ENCODE measurements around the gene DEF6.
"Not testable (repeated sequence)": the region's sequence is repeated elsewhere in the genome, so short reads cannot be mapped to it uniquely, and the experiment has no call there.

Gene DEF6

DNA sequence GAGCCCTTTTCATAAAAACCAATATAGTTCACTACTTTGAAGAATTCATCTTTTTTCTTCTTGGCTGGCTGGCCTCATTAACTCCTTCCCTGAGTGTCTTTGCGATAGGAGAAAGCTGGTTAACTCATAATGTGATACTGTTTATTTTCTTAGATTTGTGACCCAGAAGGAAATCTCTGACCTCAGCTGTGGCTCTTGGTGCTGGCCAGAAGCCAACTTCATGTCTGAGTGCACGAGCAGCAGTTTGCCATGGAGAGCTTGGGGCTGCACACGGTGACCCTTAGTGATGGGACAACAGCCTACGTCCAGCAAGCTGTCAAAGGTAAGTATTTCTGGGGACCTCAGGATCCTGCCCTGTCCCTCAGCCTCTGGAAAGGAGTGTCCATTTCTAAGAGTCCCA lies 16.7 kb upstream of the DEF6 start:
- no peak for DNase-seq

DNA sequence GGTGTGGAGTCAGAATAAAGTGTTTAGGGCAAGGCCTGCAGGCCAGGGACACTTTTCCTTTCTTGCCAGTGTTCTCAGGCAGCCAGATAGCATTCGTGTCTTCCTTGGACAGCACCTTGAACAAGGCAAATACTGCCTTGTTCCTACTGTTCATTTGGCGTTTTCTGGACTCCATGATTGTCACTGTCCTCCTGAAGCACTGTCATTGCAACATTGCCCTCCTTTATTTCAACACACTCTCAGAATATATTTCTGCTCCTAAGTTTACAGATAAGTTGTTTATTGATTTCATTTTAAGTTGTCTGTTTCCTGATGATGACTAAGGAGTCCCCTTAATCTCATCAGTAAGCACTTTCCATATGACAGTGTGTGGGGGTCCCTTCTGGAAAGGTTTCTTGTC lies 15.1 kb upstream of the DEF6 start:
- no peak for DNase-seq

DNA sequence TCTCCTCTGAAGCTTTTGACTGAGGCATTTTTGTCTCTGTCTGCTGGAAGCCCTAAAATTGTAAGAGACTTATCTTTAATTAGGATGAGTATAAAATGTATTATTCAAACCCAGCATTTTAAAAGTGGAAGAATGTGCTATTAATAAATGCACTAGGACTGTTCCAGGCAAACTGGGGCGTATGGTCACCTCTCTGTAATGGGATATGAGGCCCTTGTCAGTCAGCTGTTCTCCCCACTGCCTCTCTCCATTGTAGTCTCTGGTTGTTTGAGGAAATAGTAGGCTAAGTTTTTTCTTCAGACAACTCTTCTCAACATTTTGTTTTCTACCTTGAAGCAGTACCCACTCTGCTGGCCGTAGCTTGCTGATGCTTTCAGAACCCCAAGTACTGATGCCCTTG lies 14.3 kb upstream of the DEF6 start:
- no peak for DNase-seq

DNA sequence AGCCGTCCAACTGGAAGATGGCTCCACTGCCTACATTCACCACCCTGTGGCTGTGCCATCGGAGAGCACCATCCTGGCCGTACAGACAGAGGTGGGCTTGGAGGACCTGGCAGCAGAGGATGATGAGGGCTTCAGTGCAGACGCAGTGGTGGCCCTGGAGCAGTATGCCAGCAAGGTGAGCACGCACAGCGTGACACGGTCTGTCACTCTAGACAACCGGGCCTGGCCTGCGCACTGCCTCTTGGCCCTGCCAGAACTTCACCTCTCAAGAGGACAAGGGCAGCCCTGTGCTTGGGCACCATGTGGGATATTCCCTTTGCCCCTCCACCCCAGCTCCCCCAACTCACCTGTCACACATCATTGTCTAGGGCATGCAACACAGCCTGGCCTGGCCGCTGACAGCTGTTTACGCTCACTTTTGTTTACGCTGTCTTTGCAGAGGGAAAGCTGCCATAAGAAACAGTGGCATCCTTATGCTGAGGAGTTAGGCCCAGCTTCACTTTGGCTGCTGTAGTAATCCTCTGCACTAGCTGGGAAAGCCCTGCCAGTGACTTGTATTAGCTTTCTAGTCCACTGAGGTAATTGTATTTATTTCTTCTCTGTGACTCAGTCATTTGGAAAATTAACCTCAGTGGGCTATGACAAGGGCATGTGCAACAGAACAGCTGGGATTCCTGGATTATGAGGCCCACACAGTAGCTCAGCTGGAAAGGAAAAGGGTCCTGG lies 9.8 kb upstream of the DEF6 start:
- no peak for DNase-seq

DNA sequence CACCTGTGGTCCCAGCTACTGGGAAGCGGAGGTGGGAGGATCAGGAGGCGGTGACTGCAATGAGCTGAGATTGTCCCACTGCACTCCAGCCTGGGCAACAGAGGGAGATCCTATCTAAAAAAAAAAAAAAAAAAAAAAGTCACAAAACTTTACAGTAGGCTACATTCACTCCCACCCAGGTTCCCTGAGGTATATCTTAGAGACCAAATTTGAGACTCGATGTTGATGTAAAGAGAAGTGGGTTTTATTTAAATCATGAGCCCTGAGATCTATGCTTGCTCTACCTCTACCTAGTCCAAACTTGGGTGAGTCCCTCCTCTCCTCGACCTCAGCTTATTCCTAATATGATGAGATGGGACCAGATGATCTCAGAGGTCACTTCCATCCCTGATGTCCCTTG lies 8.8 kb upstream of the DEF6 start:
- no peak for DNase-seq

DNA sequence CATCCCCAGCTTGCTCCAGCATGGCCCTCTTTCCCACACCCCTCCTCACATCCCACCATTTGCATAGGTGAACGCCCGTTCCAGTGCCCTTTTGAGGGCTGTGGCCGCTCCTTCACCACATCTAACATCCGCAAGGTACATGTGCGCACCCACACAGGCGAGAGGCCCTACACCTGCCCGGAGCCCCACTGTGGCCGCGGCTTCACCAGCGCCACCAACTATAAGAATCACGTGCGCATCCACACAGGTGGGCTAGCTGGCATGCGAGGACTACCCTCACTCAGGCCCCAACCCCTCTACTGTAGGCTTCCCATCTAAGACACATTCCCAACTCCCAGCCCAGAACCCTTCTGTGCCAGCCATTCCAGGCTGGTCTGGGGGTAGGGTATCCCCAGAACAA lies 6.1 kb upstream of the DEF6 start:
- DNase-seq, result no peak

DNA sequence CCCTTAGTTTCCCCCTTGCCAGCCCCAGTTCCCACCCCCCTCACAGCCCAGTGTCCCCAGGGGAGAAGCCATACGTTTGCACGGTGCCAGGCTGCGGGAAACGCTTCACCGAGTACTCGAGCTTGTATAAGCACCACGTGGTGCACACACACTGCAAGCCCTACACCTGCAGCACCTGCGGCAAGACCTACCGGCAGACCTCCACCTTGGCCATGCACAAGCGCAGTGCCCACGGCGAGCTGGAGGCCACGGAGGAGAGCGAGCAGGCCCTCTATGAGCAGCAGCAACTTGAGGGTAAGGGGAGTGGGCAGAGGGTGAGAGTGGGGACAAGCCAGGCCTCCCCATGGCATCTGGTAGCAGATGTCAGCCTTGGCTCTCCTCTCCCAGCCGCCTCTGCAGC lies 5.1 kb upstream of the DEF6 start:
- no peak for DNase-seq

DNA sequence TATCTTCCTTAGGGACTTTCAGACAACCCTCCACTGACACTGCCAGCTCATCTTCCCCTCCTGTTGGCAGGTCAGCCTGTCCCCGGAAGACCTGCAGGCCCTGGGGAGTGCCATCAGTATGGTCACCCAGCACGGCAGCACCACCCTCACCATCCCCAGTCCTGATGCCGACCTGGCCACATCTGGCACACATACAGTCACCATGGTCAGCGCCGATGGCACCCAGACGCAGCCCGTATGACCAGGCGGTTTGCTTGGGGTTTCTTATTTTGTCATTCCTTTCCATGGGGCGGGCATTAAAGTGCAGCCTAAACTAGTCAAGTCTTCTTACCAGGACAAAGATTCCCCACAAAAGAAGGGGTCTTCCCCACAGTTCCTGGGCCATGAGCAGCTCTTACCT lies 3.9 kb upstream of the DEF6 start:
- no peak for DNase-seq

DNA sequence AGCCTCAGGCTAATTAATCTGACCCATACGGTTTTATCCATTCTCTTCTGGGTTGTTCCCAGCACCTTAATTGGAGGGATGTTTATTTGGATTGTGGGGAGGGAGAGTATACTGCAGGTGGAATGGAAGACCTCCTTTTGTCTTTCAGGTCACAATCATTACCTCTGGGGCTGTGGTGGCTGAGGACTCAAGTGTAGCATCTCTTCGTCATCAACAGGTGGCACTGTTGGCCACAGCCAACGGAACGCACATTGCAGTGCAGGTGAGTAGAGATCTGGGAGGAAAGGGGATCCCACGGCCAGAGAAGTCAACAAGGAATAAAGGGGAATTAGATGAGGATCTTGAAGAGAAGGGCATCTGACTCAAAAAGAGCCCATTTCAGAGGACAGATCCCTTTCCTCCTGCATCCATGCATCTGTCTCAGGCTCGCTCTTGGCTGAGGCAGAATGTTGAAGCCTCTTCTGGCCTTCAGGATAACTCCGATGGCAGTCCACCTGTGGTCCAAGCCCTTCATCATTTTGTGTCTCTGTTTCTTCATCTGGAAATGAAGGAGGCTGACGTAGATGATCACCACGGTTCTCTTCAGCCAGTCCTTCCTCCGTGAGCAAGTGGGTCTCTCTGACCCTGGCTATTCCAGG lies 3.2 kb upstream of the DEF6 start:
- peak; percentile 31 for DNase-seq

DNA sequence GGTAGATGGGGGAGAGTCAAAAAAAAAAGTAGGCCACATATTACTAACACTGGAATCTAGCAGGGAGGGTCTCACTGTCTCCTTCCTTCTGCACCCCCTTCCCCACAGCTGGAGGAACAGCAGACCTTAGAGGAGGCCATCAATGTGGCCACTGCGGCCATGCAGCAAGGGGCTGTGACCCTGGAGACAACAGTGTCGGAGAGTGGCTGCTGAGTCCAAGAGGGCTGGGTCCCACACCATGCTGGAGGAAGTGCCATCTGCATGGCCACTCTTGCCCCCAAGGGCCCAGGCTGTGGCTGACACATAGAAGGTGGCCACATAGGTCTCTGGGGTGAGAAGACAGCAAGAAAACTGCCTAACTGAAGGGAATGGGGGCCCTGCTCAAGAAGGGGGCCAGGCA lies 2.6 kb upstream of the DEF6 start:
- DNase-seq, result no peak

DNA sequence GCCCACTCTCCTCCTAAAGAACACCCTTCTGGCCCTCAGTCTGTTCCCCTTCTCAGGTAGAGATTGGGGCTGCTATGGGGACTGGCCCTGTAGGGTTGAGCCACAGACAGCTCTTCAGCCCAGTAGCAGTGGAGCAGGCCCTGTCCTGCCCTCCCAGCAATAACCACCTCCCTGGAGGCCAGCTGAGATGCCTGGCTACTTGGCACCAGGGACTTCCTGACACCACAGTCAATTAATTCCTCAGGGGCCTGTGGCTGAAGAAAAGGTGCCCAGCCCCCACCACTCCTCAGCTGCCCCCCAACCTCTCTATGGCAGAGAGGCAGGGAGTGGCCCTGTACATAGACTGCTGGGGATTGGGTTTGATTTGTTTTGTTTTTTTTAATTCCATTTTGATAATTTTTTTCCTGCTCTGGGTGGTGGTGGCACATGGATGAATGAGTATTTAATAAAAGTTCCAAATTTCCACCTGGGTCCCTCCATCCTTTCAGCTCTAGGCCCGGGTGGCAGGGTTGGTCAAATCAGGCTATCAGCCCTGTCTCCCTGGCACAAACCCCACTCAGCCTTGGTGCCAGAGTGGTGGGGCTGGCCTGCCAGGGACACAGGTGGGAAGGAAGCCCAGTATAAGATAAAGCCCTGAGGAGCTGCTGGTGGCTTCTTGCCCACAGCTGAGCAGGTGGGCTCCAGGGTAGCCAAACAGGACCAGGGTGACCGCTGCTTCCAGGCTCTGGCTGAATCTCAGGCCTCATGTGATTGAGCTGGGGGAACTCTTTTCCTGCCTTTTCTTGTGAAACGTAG lies 1.9 kb upstream of the DEF6 start:
- DNase-seq, result no peak

DNA sequence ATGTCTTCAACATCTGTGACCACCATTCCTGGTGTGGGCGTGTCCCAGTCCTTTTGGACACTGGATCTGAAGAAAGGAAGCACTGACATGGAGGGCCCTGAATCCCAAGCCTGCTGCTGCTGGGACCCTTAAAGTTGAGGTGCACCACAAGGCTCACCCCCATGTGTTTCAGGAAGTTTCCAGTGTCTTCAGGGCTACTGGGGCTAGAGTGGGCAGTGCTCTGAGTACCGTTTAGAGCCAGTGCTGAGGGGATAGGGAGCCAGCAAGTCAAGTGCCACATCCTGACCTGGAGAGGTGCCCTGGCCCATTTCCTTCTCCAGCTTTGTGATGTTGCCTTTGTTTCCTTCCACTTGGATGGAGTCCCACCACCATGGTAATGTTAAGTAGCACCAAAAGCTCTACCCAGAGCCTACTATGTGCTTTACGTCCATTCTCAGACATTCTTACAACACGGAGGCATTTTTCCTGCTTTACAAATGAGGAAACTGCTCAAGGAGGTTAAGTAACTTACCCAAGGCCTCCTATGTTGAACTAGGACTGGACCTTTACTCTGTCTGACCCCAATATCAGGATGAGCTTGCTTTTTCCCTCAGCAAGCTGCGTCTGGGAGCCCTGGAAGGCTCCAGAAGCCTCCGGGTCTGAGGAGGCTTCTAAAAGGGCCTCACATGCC lies 552 bp upstream of the DEF6 start:
- DNase-seq, result no peak

DNA sequence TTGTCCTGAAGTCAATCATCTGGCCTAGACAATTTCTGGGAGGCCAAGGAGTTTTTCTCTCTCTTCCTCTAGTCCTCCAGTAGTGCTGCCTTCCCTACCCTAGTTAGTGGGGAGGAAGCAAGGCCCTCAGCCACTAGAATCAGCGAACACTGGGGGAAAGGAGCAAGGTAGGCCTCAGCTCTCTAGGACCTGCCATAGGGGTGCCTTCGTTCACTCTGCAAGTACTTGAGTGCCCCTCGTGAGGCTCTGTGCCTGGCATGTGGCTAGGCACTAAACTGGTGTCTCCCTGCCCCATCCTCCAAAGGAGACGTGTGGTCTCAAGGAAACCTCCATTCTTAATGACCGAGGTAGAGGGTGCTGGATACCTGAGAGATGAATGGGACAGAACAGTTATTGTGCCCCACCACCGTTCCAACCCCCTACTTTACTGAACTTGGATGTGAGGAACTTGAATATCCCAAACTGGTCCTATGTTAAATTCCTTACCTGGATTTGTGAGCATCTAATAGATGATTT lies 1.1 kb downstream of the DEF6 start:
- no peak for DNase-seq

DNA sequence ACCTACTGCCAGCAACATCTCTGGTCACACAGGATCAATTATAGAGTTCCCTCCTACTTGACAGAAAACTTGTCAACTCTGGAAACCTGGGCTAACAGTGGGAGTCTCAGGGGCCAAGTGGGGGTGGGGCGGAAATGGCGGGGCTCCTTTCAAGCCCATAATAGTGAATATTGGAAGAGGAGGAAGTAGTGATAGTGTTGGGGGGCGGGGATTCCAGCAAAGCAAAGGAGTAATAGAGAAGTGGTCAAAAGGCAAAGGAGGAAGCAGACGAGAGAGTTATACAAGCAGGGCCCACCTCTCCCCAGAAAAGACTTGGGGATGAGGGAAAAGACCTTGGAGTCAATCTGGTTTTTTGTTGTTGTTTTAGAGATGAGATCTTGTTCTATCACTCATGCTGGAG lies 2.1 kb downstream of the DEF6 start:
- DNase-seq, result no peak

DNA sequence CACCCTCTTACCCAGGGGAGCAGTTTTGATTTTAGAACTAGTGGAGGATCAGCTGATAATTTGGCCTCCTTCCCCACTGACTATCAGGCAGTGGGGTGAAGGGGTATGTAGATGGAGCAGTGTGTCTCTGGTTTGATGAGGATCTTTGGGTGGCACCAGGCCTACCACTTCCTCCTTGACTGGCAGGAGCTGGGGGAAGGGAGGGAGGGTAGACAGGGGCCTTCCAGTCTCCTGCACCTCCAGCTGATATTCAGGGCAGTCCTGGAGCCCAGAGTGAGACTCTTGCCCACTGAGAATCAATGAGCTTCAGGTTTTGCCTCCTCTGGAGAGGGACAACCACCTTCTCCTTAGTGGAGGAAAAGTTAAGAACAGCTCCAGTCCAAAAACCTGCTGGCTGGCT lies 3.2 kb downstream of the DEF6 start:
- no peak for DNase-seq

DNA sequence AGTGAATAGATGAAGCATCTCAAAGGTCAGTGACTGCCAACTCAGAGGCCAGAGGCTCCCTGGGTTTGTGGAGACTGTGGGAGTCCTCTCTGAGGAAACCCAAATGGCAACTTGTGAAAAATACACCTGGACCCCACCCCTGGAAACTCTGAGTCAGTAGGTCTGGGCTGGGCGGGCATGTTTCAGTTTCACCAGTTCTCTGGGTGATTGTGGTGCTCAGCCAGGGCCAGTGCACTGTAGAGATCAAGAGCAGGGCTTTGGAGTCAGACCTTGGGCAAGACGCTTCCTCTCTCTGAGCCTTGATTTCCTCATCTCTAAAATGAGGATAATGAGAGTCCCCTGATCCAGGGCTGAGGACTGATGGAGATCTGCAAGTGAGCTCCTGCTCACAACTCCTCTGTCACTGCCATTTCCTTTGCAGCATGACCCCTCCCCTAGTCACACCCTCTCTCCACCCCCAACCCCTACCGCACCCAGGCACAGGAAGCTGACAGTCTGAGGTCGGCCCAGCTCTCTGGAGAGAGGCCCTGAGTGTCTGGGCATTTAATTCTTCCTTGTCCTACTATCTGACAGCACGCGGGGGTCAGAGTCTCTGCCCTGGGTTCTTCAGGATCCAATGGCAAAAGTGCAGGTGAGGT lies 5.1 kb downstream of the DEF6 start:
- DNase-seq, result no peak

DNA sequence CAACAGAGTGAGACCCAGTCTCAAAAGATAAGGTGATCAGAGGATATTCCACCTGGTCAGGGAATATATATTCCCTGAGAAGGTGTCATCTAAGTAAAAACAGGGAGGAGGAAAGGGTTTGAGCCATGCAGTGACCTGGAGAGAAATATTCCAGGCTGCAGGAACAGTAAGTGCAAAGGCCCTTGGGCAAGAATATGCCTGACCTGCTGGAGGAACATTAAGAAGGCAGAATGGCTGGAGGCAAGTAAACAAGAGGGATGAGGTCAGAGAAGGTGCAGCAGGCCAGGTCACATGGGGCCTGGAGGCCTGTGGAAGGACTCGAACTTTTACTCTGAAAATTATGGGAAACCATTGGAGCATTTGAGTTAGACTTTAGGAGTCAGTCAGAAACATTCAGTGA lies 6.7 kb downstream of the DEF6 start:
- DNase-seq, result no peak

DNA sequence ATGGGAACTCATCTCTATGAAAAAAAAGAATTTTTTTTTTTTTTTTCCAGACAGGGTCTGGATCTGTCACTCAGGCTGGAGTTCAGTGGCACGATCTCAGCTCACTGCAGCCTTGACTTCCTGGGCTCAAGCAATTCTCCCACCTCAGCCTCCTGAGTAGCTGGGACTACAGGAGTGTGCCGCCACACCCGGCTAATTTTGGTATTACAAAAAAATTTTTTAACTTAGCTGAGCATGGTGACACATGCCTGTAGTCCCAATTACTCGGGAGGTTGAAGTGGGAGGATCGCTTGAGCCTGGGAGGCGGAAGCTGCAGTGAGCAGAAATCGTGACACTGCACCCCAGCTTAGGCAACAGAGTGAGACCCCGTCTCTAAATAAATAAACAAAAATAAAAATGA lies 7.5 kb downstream of the DEF6 start:
- DNase-seq, result no peak

DNA sequence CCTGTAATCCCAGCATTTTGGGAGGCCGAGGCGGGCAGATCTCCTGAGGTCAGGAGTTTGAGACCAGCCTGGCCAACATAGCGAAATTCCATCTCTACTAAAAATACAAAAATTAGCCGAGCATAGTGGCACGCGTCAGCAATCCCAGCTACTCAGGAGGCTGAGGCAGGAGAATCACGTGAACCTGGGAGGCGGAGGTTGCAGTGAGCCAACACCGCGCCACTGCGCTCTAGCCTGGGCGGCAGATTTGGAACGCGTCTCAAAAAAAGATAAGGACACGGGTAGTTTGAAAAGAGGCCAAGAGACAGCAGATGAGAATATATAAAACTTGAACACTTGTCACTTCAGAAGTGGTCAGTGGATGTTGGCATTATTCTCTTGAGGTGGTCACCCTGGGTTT lies 9.5 kb downstream of the DEF6 start:
- DNase-seq, result not testable (repeated sequence)

DNA sequence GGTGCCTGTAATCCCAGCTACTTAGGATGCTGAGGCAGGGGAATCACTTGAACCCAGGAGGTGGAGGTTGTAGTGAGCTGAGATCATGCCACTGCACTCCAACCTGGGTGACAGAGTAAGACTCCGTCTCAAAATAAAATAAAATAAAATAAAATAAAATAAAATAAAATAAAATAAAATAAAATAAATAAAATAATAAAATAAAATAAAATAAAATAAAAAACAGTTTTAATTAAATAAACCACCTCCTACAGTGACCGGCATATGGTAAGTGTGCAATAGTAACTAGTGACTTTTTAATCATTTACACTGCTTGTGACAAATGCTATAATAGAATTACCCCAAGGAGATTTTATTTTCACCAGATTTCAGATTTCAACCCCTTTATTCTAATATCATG lies 10.9 kb downstream of the DEF6 start:
- not testable (repeated sequence) for DNase-seq

DNA sequence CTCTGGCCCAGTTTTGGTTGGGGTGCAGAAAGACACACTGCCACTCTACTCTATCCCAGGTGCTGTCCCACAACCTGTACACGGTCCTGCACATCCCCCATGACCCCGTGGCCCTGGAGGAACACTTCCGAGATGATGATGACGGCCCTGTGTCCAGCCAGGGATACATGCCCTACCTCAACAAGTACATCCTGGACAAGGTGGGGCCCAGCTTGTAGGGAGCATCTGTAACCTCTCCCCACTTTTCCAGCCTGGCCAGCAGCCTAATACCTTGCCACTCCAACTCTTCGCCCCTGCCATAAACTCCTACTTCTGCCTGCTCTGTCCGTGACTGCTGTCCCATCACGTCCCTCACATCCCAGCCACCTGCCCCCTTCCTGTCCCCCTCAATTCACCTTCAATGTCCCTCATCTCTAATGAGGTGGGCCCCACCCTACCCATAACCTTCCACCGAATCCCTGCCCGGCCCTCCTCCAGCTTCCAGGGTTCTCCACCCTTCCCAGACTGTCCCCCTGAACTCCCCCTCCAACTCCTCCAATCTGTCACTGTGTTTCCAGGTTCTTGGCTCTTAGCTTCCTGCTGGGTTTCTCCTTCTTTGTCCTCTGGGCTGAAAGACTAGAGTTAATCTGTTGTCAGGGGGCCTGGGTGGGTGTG lies 12.1 kb downstream of the DEF6 start:
- no peak for DNase-seq

DNA sequence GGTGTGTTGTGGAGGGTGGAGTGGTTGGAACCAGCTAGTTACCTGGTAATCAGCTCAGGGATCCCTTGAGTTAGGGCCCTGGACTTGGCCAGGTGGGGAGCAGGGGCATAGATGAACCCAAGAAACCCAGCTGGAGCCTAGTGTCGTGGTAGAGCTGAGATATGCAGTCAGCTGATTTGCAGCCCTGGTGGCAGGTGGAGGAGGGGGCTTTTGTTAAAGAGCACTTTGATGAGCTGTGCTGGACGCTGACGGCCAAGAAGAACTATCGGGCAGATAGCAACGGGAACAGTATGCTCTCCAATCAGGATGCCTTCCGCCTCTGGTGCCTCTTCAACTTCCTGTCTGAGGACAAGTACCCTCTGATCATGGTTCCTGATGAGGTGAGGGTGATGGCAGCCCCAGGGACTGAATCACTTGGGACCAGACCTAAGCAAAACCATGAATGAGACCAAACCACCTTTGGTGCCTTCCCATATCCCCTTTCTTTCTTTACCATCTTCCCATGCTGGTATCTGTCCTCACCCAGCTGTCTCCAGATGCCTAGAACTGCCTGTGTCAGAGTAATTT lies 12.7 kb downstream of the DEF6 start:
- DNase-seq, result no peak

Data from NCI-H2029 (cell line).